Measurements from ENCODE around the gene QSOX2.

QSOX2 gene

DNA sequence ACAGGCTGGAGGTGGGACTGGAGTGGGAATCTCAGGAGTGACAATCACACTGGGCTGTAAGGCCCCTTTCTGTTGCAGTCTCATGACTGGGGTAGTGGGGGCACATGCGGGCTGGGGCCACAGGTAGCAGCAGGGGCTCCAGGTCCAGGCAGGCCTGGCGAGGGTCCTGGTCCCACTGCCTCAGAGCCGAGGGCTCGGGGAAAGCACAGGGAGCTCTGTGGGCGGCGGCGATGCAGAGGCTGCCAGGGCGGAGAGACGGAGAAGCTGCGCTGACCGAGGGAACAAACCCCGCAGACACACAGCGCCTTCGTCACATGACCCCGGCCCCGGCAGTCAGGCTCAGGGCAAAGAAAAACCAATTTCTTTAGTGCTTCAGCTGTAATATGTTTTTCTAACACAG lies 35.3 kb downstream of the QSOX2 start:
- TF ChIP-seq, protein P1, sequence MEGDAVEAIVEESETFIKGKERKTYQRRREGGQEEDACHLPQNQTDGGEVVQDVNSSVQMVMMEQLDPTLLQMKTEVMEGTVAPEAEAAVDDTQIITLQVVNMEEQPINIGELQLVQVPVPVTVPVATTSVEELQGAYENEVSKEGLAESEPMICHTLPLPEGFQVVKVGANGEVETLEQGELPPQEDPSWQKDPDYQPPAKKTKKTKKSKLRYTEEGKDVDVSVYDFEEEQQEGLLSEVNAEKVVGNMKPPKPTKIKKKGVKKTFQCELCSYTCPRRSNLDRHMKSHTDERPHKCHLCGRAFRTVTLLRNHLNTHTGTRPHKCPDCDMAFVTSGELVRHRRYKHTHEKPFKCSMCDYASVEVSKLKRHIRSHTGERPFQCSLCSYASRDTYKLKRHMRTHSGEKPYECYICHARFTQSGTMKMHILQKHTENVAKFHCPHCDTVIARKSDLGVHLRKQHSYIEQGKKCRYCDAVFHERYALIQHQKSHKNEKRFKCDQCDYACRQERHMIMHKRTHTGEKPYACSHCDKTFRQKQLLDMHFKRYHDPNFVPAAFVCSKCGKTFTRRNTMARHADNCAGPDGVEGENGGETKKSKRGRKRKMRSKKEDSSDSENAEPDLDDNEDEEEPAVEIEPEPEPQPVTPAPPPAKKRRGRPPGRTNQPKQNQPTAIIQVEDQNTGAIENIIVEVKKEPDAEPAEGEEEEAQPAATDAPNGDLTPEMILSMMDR (IDR thresholded peaks at IDR 0.05; ENCODE audit: insufficient read depth, low read depth, low read length, missing control alignments): no peak
- no peak overlapping the region for H3K4me3 ChIP-seq (ENCODE audit: low read length)
- DNase-seq (ENCODE audit: low read depth): no peak

DNA sequence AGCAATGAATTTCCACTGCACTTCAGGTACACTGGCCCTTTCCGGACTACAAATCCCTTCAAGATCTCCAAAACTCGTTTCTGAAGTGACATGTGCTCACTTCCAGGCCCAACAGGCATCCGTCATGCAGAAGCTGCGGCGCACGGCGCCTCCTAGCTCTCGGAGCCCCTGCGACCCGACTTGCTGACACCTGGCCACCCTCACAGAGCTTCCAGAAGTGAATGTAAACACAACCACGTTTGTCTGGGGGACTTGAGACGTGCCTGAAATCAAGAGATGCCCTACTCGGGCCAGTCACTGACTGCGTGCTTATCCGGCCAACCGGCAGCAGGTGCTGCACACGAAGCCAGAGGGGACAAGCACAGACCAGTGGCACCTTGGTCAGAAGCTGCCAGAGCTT lies 35.8 kb downstream of the QSOX2 start:
- DNase-seq (ENCODE audit: low read depth): no peak
- TF ChIP-seq, protein P1 (IDR thresholded peaks at IDR 0.05; ENCODE audit: insufficient read depth, low read depth, low read length, missing control alignments): no peak

DNA sequence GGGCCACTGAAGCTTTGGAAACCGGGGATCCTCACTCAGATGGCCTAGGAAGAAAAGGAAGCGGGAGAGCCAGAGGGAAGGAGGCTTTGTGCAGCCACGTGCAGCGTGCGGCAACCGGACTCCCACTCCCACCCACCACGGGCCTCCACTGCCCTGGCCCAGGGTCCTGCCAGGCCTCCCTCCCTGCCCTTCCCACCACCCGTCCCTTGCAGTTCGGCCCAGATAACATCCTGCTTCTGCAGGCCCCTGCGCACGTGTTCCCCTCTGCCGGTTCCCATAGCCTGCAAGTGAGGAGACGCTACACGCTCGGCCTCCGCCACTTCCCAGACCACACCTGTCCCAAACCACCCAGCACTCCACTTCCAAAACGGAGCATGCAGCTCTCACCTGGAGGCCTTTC lies 36.4 kb downstream of the QSOX2 start:
- DNase-seq (ENCODE audit: low read depth): no peak
- H3K4me3 ChIP-seq (ENCODE audit: low read length): no peak overlapping the region
- TF ChIP-seq, protein P1 (IDR thresholded peaks at IDR 0.05; ENCODE audit: insufficient read depth, low read depth, low read length, missing control alignments): no peak

More for the DNA sequence above, 35.8 kb downstream of the QSOX2 start:
- H3K4me3 ChIP-seq (ENCODE audit: low read length): no peak overlapping the region

DNA sequence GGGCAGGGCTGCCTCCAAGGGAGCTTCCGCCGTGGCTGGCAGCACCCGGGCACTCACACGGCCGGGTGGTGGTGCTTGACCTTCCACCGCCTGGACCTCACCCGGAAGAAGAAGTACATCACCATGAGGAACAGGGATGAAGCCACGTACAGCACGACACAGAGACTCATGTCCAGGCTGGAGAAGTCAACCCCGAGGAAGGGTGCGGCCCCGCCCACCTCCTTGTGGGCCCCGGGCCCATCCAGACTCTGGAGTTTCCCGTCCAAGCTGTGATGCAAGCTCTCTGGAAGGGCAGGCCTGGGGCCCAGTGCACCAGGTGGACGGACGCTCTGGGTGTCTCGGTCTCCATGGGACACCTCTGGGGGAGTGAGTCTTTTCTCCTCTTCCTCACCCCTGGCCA lies 36.9 kb downstream of the QSOX2 start:
- no peak for DNase-seq (ENCODE audit: low read depth)
- H3K4me3 ChIP-seq (ENCODE audit: low read length): no peak overlapping the region
- TF ChIP-seq, protein P1 (IDR thresholded peaks at IDR 0.05; ENCODE audit: insufficient read depth, low read depth, low read length, missing control alignments): no peak

DNA sequence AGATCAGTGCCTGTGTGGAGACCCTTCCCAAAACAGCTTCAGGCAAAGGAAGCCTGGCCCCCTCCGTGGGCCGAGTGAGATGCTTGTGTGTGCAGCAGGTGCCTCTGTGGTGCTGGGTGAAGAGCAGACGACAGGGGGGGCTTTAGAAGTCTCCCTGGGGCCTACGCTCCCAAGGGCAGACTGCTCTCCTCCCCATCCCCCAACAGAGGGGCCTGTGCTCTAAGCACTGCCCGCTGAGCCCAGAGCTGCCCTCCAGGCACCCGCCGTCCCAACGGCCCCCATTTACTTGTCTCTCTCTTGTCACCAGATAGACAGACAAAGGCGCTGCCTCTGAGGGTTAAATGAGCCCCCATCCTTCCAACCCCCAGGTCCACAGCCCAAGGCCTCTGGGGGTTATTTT lies 38.0 kb downstream of the QSOX2 start:
- DNase-seq (ENCODE audit: low read depth): no peak
- H3K4me3 ChIP-seq (ENCODE audit: low read length): no peak overlapping the region
- TF ChIP-seq, protein P1 (IDR thresholded peaks at IDR 0.05; ENCODE audit: insufficient read depth, low read depth, low read length, missing control alignments): no peak

DNA sequence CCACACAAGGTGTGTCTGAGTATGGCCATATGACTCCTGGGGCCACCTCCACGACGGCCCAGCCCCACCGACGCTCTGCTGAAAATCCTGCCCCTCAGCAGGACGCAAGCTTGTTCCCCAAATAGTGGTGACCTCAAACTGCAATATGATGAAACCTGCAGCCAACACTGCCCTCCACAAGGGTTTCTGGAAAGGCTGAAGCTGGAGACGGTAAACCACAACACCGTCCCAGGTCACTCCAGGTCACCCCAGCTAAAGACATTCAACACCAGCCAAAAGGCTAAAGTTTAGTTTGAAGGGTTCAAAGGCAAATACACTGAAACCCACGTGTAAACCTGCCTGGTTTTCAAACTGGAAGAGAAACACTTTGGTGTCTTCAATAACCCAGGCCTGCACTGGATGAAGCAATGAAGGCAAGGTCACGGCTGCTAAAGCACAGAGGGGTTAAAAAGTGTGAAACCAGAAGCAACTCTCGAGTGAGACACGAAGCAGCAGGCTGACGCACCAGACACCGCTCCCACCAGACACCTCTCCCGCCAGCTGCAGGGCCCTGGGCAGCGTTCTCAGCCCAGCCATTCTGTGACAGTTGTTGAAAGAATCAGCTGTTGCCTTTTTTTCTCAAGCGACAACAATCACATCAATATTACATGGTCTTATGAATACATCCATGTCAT lies 38.9 kb downstream of the QSOX2 start:
- DNase-seq (ENCODE audit: low read depth): no peak
- H3K4me3 ChIP-seq (ENCODE audit: low read length): no peak overlapping the region
- TF ChIP-seq, protein P1 (IDR thresholded peaks at IDR 0.05; ENCODE audit: insufficient read depth, low read depth, low read length, missing control alignments): no peak

DNA sequence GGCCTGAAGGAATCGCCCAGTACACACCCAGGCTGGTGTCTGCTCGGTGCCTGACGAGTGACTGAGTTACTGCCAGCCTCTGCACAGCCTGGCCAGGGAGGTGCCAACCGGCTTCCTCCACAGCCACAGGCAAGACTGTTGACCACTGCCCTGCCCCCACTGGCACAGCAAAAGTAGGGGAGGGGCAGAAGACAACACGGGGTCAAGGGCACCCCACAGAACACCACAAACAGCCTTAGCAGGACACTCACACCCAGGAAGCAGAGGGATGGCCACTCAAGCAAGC lies 40.0 kb downstream of the QSOX2 start:
- TF ChIP-seq, protein P1 (IDR thresholded peaks at IDR 0.05; ENCODE audit: insufficient read depth, low read depth, low read length, missing control alignments): no peak
- H3K4me3 ChIP-seq (ENCODE audit: low read length): no peak overlapping the region
- DNase-seq (ENCODE audit: low read depth): no peak
